Fibroblast of lung (primary cell): ENCODE measurements around the gene TNMD. TPM values are rescaled to one million over a fixed set of nuclear protein-coding genes. Genes with fewer than 3 reads are reported as not detected.

Source experiments
- DNase-seq, 2 donors: peaks; one replicate each; pipeline versions ENCODE4 v3.0.0 to v3.0.0-alpha.2; 2010; ENCODE audit warnings: low read depth in 2 of 2
- H2AFZ ChIP-seq: 2 replicates; pipeline ENCODE4 v1.5.1; 2012; ENCODE audit warnings: low read length, control low read depth, inconsistent platforms
- H3K27ac ChIP-seq: 2 replicates; pipeline ENCODE4 v1.5.1; 2011; ENCODE audit warnings: low read length, control low read depth; ENCODE audit not compliant: insufficient read depth
- H3K27me3 ChIP-seq: 2 replicates; pipeline ENCODE4 v1.5.1; 2011; ENCODE audit warnings: mild to moderate bottlenecking, low read length; ENCODE audit not compliant: control insufficient read depth, insufficient read depth
- H3K36me3 ChIP-seq: 2 replicates; pipeline ENCODE4 v1.5.1; 2011; ENCODE audit warnings: low read length; ENCODE audit not compliant: control insufficient read depth, insufficient read depth
- H3K4me1 ChIP-seq: 2 replicates; pipeline ENCODE4 v1.5.1; 2011; ENCODE audit warnings: low read length; ENCODE audit not compliant: control insufficient read depth, insufficient read depth; ENCODE audit errors: extremely low read depth
- H3K4me2 ChIP-seq: 2 replicates; pipeline ENCODE4 v1.5.1; 2011; ENCODE audit warnings: low read length, control low read depth; ENCODE audit not compliant: insufficient read depth; ENCODE audit errors: extremely low read depth
- H3K4me3 ChIP-seq, 4 experiments: fragments of 200-600 bp in 1 of 4; sonication (generic) in 1 of 4; replicated peaks in 1 of 4; 2 replicates each; pipeline ENCODE4 v1.5.1; 2011 to 2016; ENCODE audit warnings: low read length in 4 of 4, low read depth in 3 of 4, mild to moderate bottlenecking in 3 of 4, control low read depth in 2 of 4, inconsistent platforms in 1 of 4, mixed read lengths in 1 of 4; ENCODE audit not compliant: insufficient read depth in 1 of 4; ENCODE audit errors: control extremely low read depth in 1 of 4
- H3K79me2 ChIP-seq: 2 replicates; pipeline ENCODE4 v1.5.1; 2012; ENCODE audit warnings: mild to moderate bottlenecking, low read length, inconsistent platforms; ENCODE audit not compliant: control insufficient read depth, insufficient read depth
- H3K9ac ChIP-seq: 2 replicates; pipeline ENCODE4 v1.5.1; 2011; ENCODE audit warnings: mild to moderate bottlenecking, low read length, control low read depth; ENCODE audit not compliant: insufficient read depth
- H3K9me3 ChIP-seq: 2 replicates; pipeline ENCODE4 v1.5.1; 2012; ENCODE audit warnings: low read depth, low read length; ENCODE audit not compliant: control insufficient read depth, insufficient read depth
- H4K20me1 ChIP-seq: 2 replicates; pipeline ENCODE4 v1.5.1; 2011; ENCODE audit warnings: low read length; ENCODE audit not compliant: control insufficient read depth, insufficient read depth; ENCODE audit errors: extremely low read depth
- CTCF ChIP-seq, 2 donors: IDR thresholded peaks in 1 of 2; conservative IDR thresholded peaks in 1 of 2; 1 replicate in 1 of 2; 2 replicates in 1 of 2; pipeline ENCODE4 v1.5.1; 2011 to 2012; ENCODE audit warnings: low read length in 2 of 2, control low read depth in 1 of 2, inconsistent platforms in 1 of 2, low read depth in 1 of 2, mild to moderate bottlenecking in 1 of 2
- EZH2 ChIP-seq: IDR thresholded peaks from 2 replicates; pipeline ENCODE4 v1.5.1; 2012; ENCODE audit warnings: low read length, control low read depth, mild to moderate bottlenecking; ENCODE audit errors: missing control alignments
- polyA plus RNA-seq, 2 donors: library from polyadenylated mRNA; depleted of rRNA in 1 of 2; stranded (reverse) in 1 of 2; unstranded in 1 of 2; fragments of >200 nt; gene quantifications; 2 replicates each; pipeline ENCODE4 v1.2.1, GENCODE V29; 2011 to 2012; ENCODE audit warnings: missing spikeins in 1 of 2
- total RNA-seq: library from RNA; depleted of rRNA; stranded (reverse); fragments of >200 nt; gene quantifications from 2 replicates; pipeline ENCODE4 v1.2.1, GENCODE V29; 2014

Gene TNMD
- total and polyA plus RNA-seq, 2 donors (not counting 1 experiment from before 2014, with no cell fraction given), result not detected

GRCh38 chrX:100643212-100643611 is 58.5 kb downstream of the TNMD start:
- Histone ChIP-seq H2AFZ (no peak overlapping the region), H4K20me1 (no peaks in the 10 kb centered on the region), H3K4me2 (no peak overlapping the region), H3K27me3 (no peaks in the 10 kb centered on the region), H3K79me2 (peaks cover 12% of the 10 kb centered on the region), H3K9ac (no peak overlapping the region), H3K4me3 (peak overlapping the region in 1 of 4 experiments; percentile 82), H3K4me1 (peaks cover 21% of the 10 kb centered on the region), H3K36me3 (no peaks in the 10 kb centered on the region), H3K9me3 (no peaks in the 10 kb centered on the region), H3K27ac (peak overlapping the region; percentile 60)
- no peak for DNase-seq
- TF ChIP-seq CTCF (conservative IDR thresholded peaks at IDR 0.05 in 1 of 2, IDR thresholded peaks at IDR 0.05 in 1 of 2; ENCODE audit: low read depth in 1 of 2, low read length in 2 of 2), result no peak
- TF ChIP-seq EZH2, result no peak

GRCh38 chrX:100643956-100644860 is 59.5 kb downstream of the TNMD start, which contains the start of gene SRPX2:
SRPX2 (plus strand) TSS chrX:100644199; CDS start chrX:100646323, 2,124 bp downstream.
- peak within 1 kb of the TSS; percentile 88 for H3K27ac ChIP-seq
- H3K4me1 ChIP-seq, result peaks cover 26% of the 10 kb centered on the region
- H3K4me3 ChIP-seq, result peak within 1 kb of the TSS; percentile 45 to 82 (median 64)
- H3K9ac ChIP-seq, result peak within 1 kb of the TSS; percentile 65
- peak within 1 kb of the TSS; percentile 76 for H3K4me2 ChIP-seq
- H3K79me2 ChIP-seq, result peaks cover 12% of the 10 kb centered on the region
- no peaks in the 10 kb centered on the region for H4K20me1 ChIP-seq
- no peaks in the 10 kb centered on the region for H3K9me3 ChIP-seq
- TF ChIP-seq CTCF (conservative IDR thresholded peaks at IDR 0.05 in 1 of 2, IDR thresholded peaks at IDR 0.05 in 1 of 2; ENCODE audit: low read depth in 1 of 2, low read length in 2 of 2) (no peak), EZH2 (no peak)
- H3K27me3 ChIP-seq, result no peaks in the 10 kb centered on the region
- DNase-seq, result peak; percentile 90 to 91
- no peaks in the 10 kb centered on the region for H3K36me3 ChIP-seq
- no peak within 1 kb of the TSS for H2AFZ ChIP-seq

- no peak overlapping the region for H2AFZ ChIP-seq
- peak overlapping the region; percentile 88 for H3K27ac ChIP-seq
- peak in 1 of 2 donors; percentile 43 for DNase-seq
- H3K79me2 ChIP-seq, result peaks cover 12% of the 10 kb centered on the region
- H3K9me3 ChIP-seq, result no peaks in the 10 kb centered on the region
- peak overlapping the region; percentile 45 to 82 (median 64) for H3K4me3 ChIP-seq
- H4K20me1 ChIP-seq, result no peaks in the 10 kb centered on the region
- H3K27me3 ChIP-seq, result no peaks in the 10 kb centered on the region
- peak overlapping the region; percentile 65 for H3K9ac ChIP-seq
- peaks cover 27% of the 10 kb centered on the region for H3K4me1 ChIP-seq
- H3K36me3 ChIP-seq, result no peaks in the 10 kb centered on the region
- H3K4me2 ChIP-seq, result peak overlapping the region; percentile 76
- no peak for TF ChIP-seq EZH2
- TF ChIP-seq CTCF (conservative IDR thresholded peaks at IDR 0.05 in 1 of 2, IDR thresholded peaks at IDR 0.05 in 1 of 2; ENCODE audit: low read depth in 1 of 2, low read length in 2 of 2), result no peak
Measured at GRCh38 chrX:100645106-100645505, 60.4 kb downstream of the TNMD start.
